H9 (cell line): Measurements from ENCODE around the gene SLC35F3. TPM values are rescaled to one million over a fixed set of nuclear protein-coding genes. Genes with fewer than 3 reads are reported as not detected.

ENCODE experiments used
- DNase-seq: peaks from one replicate; pipeline ENCODE4 v3.0.0-alpha.2; 2017
- H2AFZ ChIP-seq: one replicate; pipeline ENCODE4 v1.6.1; 2013; ENCODE audit warnings: mild to moderate bottlenecking, low read length, control low read depth, moderate library complexity
- H2AK5ac ChIP-seq: 2 replicates; pipeline ENCODE4 v1.6.1; 2013; ENCODE audit warnings: low read length, control low read depth, mixed read lengths; ENCODE audit not compliant: insufficient read length
- H2BK120ac ChIP-seq: one replicate; pipeline ENCODE4 v1.6.1; 2013; ENCODE audit warnings: low read depth, mild to moderate bottlenecking, low read length, control low read depth, inconsistent platforms; ENCODE audit not compliant: poor library complexity, severe bottlenecking
- H2BK12ac ChIP-seq: 2 replicates; pipeline ENCODE4 v1.6.1; 2013; ENCODE audit warnings: low read length, control low read depth, mixed read lengths, low read depth; ENCODE audit not compliant: insufficient read length
- H2BK15ac ChIP-seq: 2 replicates; pipeline ENCODE4 v1.6.1; 2013; ENCODE audit warnings: low read depth, low read length, control low read depth
- H2BK20ac ChIP-seq: one replicate; pipeline ENCODE4 v1.6.1; 2013; ENCODE audit warnings: low read depth, mild to moderate bottlenecking, low read length, control low read depth, inconsistent platforms; ENCODE audit not compliant: poor library complexity, severe bottlenecking
- H2BK5ac ChIP-seq: 2 replicates; pipeline ENCODE4 v1.6.1; 2013; ENCODE audit warnings: low read length, control low read depth, mixed read lengths; ENCODE audit not compliant: insufficient read length
- H3K14ac ChIP-seq: 2 replicates; pipeline ENCODE4 v1.6.1; 2013; ENCODE audit warnings: low read length, control low read depth; ENCODE audit not compliant: insufficient read depth
- H3K18ac ChIP-seq: 2 replicates; pipeline ENCODE4 v1.6.1; 2013; ENCODE audit warnings: low read depth, mild to moderate bottlenecking, mixed read lengths, low read length, control low read depth; ENCODE audit not compliant: insufficient read length
- H3K23ac ChIP-seq: 2 replicates; pipeline ENCODE4 v1.6.1; 2013; ENCODE audit warnings: low read length, control low read depth, mixed read lengths, low read depth; ENCODE audit not compliant: insufficient read length
- H3K23me2 ChIP-seq: 2 replicates; pipeline ENCODE4 v1.6.1; 2013; ENCODE audit warnings: low read depth, mild to moderate bottlenecking, mixed read lengths, low read length, control low read depth; ENCODE audit not compliant: insufficient read length, poor library complexity, severe bottlenecking
- H3K27ac ChIP-seq: 2 replicates; pipeline ENCODE4 v1.5.1; 2013; ENCODE audit warnings: low read length, control low read depth, mixed read lengths, low read depth; ENCODE audit not compliant: insufficient read length
- H3K27me3 ChIP-seq: 2 replicates; pipeline ENCODE4 v1.6.1; 2013; ENCODE audit warnings: low read length, control low read depth, inconsistent platforms; ENCODE audit not compliant: insufficient read depth
- H3K4ac ChIP-seq: 2 replicates; pipeline ENCODE4 v1.6.1; 2013; ENCODE audit warnings: low read depth, mild to moderate bottlenecking, control low read depth, inconsistent platforms, low read length, moderate library complexity
- H3K4me1 ChIP-seq: 2 replicates; pipeline ENCODE4 v1.6.1; 2013; ENCODE audit warnings: low read length, control low read depth, inconsistent platforms; ENCODE audit not compliant: insufficient read depth
- H3K4me2 ChIP-seq: 2 replicates; pipeline ENCODE4 v1.6.1; 2013; ENCODE audit warnings: low read length, control low read depth, mixed read lengths; ENCODE audit not compliant: insufficient read length, insufficient read depth
- H3K56ac ChIP-seq: 2 replicates; pipeline ENCODE4 v1.6.1; 2013; ENCODE audit warnings: low read depth, mild to moderate bottlenecking, mixed read lengths, low read length, control low read depth; ENCODE audit not compliant: insufficient read length
- H3K79me1 ChIP-seq: 2 replicates; pipeline ENCODE4 v1.6.1; 2013; ENCODE audit warnings: low read depth, mild to moderate bottlenecking, moderate library complexity, low read length, control low read depth, inconsistent platforms; ENCODE audit not compliant: insufficient read depth, poor library complexity, severe bottlenecking
- H3K79me2 ChIP-seq: 2 replicates; pipeline ENCODE4 v1.6.1; 2013; ENCODE audit warnings: low read length, control low read depth, inconsistent platforms; ENCODE audit not compliant: insufficient read depth
- H3K9ac ChIP-seq: 2 replicates; pipeline ENCODE4 v1.6.1; 2013; ENCODE audit warnings: low read length, control low read depth, mixed read lengths; ENCODE audit not compliant: insufficient read length; ENCODE audit errors: extremely low read depth
- H3K9me3 ChIP-seq: one replicate; pipeline ENCODE4 v1.6.1; 2013; ENCODE audit warnings: low read depth, low read length, inconsistent platforms; ENCODE audit not compliant: control insufficient read depth
- H3T11ph ChIP-seq: one replicate; pipeline ENCODE4 v1.6.1; 2013; ENCODE audit warnings: mild to moderate bottlenecking, low read length, control low read depth, inconsistent platforms
- H4K20me1 ChIP-seq: one replicate; pipeline ENCODE4 v1.6.1; 2013; ENCODE audit not compliant: control insufficient read depth, insufficient read length, insufficient read depth
- H4K5ac ChIP-seq: 2 replicates; pipeline ENCODE4 v1.6.1; 2013; ENCODE audit warnings: low read depth, mild to moderate bottlenecking, mixed read lengths, low read length, control low read depth; ENCODE audit not compliant: insufficient read length
- H4K8ac ChIP-seq: replicated peaks from 2 replicates; pipeline ENCODE4 v1.6.1; 2013; ENCODE audit warnings: low read length, control low read depth, mixed read lengths, low read depth; ENCODE audit not compliant: insufficient read length
- H4K91ac ChIP-seq: 2 replicates; pipeline ENCODE4 v1.6.1; 2013; ENCODE audit warnings: low read depth, mild to moderate bottlenecking, moderate library complexity, mixed read lengths, low read length, control low read depth; ENCODE audit not compliant: insufficient read length
- H3K27ac Mint-ChIP-seq, 3 experiments: 2 replicates in 2 of 3; 3 replicates in 1 of 3; pipeline ENCODE4 v1.8.0; 2020 to 2021; ENCODE audit warnings: mixed read lengths in 3 of 3, mild to moderate bottlenecking in 1 of 3, moderate library complexity in 1 of 3
- H3K27me3 Mint-ChIP-seq: 2 replicates; pipeline ENCODE4 v1.8.0; 2021; ENCODE audit warnings: low read depth, mild to moderate bottlenecking, moderate library complexity, mixed read lengths
- H3K36me3 Mint-ChIP-seq, 3 experiments: 2 replicates in 2 of 3; 3 replicates in 1 of 3; pipeline ENCODE4 v1.8.0; 2020 to 2021; ENCODE audit warnings: low read depth in 3 of 3, mixed read lengths in 3 of 3; ENCODE audit not compliant: insufficient read depth in 1 of 3
- H3K4me1 Mint-ChIP-seq, 2 experiments: 2 replicates each; pipeline ENCODE4 v1.8.0; 2020; ENCODE audit warnings: mixed read lengths in 2 of 2
- H3K4me3 Mint-ChIP-seq, 2 experiments: 2 replicates in 1 of 2; 3 replicates in 1 of 2; pipeline ENCODE4 v1.8.0; 2020 to 2021; ENCODE audit warnings: mild to moderate bottlenecking in 2 of 2, mixed read lengths in 2 of 2, moderate library complexity in 1 of 2
- H3K9me3 Mint-ChIP-seq, 2 experiments: 2 replicates in 1 of 2; 3 replicates in 1 of 2; pipeline ENCODE4 v1.8.0; 2020; ENCODE audit warnings: mild to moderate bottlenecking in 2 of 2, mixed read lengths in 2 of 2, moderate library complexity in 1 of 2
- WGBS: extraction: QIAGEN DNeasy Blood & Tissue Kit; methylation state at CpG from one replicate; pipeline ENCODE4 v1.1.7; 2013; ENCODE audit warnings: missing lambda C conversion rate, low lambda C conversion rate, mixed read lengths; ENCODE audit not compliant: insufficient read length; ENCODE audit errors: extremely low coverage; 5-methylcytosine and 5-hydroxymethylcytosine counted together
- total RNA-seq: library from RNA; stranded (reverse); gene quantifications from 2 replicates; pipeline ENCODE4 v1.2.1, GENCODE V29; 2021
- TF ChIP-seq, protein P1 (sequence below): fragments of 200-600 bp; sonication (generic); conservative IDR thresholded peaks from 3 replicates; pipeline ENCODE4 v1.8.0; 2021; ENCODE audit warnings: antibody characterized with exemption, mild to moderate bottlenecking

The SLC35F3 gene
- total RNA-seq, 1 experiment from 2014 or later: 0.81 TPM

DNA sequence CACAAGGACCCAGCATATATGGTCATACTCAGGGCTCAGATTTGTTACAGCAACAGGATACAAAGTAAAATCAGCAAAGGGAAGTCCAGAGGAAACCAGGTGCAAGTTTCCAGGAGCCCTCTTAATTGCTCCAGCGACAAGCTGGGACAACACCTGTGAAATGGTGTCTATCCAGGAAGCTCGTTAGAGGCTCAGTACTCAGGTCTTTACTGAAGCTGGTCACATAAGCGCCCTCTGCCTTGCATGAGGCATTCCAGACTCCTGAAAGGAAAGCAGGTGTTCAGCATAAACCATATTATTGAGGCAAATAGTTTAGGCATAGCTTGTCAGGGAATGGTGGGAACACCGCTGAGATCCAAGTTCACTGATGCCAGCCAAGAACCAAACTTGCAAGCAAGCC lies 231.0 kb downstream of the SLC35F3 start:
- H3K4me1 Mint-ChIP-seq: no peaks in the 10 kb centered on the region
- no peak overlapping the region for H3K27ac ChIP-seq
- no peaks in the 10 kb centered on the region for H3K23me2 ChIP-seq
- H2BK120ac ChIP-seq: no peak overlapping the region
- no peak overlapping the region for H4K8ac ChIP-seq
- no peak overlapping the region for H2BK12ac ChIP-seq
- no peaks in the 10 kb centered on the region for H3K27me3 ChIP-seq
- no peak overlapping the region for H2AFZ ChIP-seq
- TF ChIP-seq, protein P1, sequence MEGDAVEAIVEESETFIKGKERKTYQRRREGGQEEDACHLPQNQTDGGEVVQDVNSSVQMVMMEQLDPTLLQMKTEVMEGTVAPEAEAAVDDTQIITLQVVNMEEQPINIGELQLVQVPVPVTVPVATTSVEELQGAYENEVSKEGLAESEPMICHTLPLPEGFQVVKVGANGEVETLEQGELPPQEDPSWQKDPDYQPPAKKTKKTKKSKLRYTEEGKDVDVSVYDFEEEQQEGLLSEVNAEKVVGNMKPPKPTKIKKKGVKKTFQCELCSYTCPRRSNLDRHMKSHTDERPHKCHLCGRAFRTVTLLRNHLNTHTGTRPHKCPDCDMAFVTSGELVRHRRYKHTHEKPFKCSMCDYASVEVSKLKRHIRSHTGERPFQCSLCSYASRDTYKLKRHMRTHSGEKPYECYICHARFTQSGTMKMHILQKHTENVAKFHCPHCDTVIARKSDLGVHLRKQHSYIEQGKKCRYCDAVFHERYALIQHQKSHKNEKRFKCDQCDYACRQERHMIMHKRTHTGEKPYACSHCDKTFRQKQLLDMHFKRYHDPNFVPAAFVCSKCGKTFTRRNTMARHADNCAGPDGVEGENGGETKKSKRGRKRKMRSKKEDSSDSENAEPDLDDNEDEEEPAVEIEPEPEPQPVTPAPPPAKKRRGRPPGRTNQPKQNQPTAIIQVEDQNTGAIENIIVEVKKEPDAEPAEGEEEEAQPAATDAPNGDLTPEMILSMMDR: no peak
- H3K9ac ChIP-seq: no peak overlapping the region
- H4K5ac ChIP-seq: no peak overlapping the region
- H2AK5ac ChIP-seq: no peak overlapping the region
- H3K4me1 ChIP-seq: no peaks in the 10 kb centered on the region
- no peak overlapping the region for H3K23ac ChIP-seq
- DNase-seq: no peak
- peaks cover 10% of the 10 kb centered on the region for H3K27me3 Mint-ChIP-seq
- H3K56ac ChIP-seq: no peak overlapping the region
- no peak overlapping the region for H2BK5ac ChIP-seq
- H3K4me3 Mint-ChIP-seq: no peak overlapping the region
- H2BK20ac ChIP-seq: no peak overlapping the region
- H4K20me1 ChIP-seq: no peaks in the 10 kb centered on the region
- no peak overlapping the region for H3T11ph ChIP-seq
- H3K36me3 Mint-ChIP-seq: no peaks in the 10 kb centered on the region
- H3K14ac ChIP-seq: no peak overlapping the region
- no peaks in the 10 kb centered on the region for H3K9me3 Mint-ChIP-seq
- no peak overlapping the region for H3K18ac ChIP-seq
- no peaks in the 10 kb centered on the region for H3K79me2 ChIP-seq
- H3K4me2 ChIP-seq: no peak overlapping the region
- no peak overlapping the region for H4K91ac ChIP-seq
- no peak overlapping the region for H3K4ac ChIP-seq
- no CpG with 5 or more reads among the region's 4 CpGs for WGBS
- no peak overlapping the region for H3K27ac Mint-ChIP-seq
- no peak overlapping the region for H2BK15ac ChIP-seq
- no peaks in the 10 kb centered on the region for H3K9me3 ChIP-seq
- no peaks in the 10 kb centered on the region for H3K79me1 ChIP-seq
